ENCODE results near the gene RRBP1. TPM values are rescaled to one million over a fixed set of nuclear protein-coding genes. Genes with fewer than 3 reads are reported as not detected.

RRBP1 gene
- total RNA-seq, 1 donor from 2014 or later: 312 TPM

- H3K9me3 Mint-ChIP-seq (ENCODE audit: unreplicated experiment): no peaks in the 10 kb centered on the region
- H3K27ac Mint-ChIP-seq (ENCODE audit: unreplicated experiment): peak overlapping the region; percentile 57
- no peak overlapping the region for H3K4me3 Mint-ChIP-seq (ENCODE audit: unreplicated experiment)
- TF ChIP-seq CTCF (IDR thresholded peaks at IDR 0.05): no peak
- H3K36me3 Mint-ChIP-seq (ENCODE audit: unreplicated experiment): peaks cover 18% of the 10 kb centered on the region
- H3K27me3 Mint-ChIP-seq (ENCODE audit: unreplicated experiment): no peaks in the 10 kb centered on the region
- DNase-seq (ENCODE audit: extremely low spot score, unreplicated experiment): no peak
- peaks cover 77% of the 10 kb centered on the region for H3K4me1 Mint-ChIP-seq (ENCODE audit: unreplicated experiment)
These were observed 97.4 kb downstream of the RRBP1 start for GRCh38 chr20:17584689-17585088.

GRCh38 chr20:17583126-17583525 is 98.9 kb downstream of the RRBP1 start:
- Mint-ChIP-seq H3K27ac (ENCODE audit: unreplicated experiment) (peak overlapping the region; percentile 28), H3K4me1 (ENCODE audit: unreplicated experiment) (peaks cover 76% of the 10 kb centered on the region), H3K9me3 (ENCODE audit: unreplicated experiment) (no peaks in the 10 kb centered on the region), H3K4me3 (ENCODE audit: unreplicated experiment) (no peak overlapping the region), H3K36me3 (ENCODE audit: unreplicated experiment) (peaks cover 18% of the 10 kb centered on the region), H3K27me3 (ENCODE audit: unreplicated experiment) (no peaks in the 10 kb centered on the region)
- no peak for DNase-seq (ENCODE audit: extremely low spot score, unreplicated experiment)
- no peak for TF ChIP-seq CTCF (IDR thresholded peaks at IDR 0.05)

- Mint-ChIP-seq H3K27ac (ENCODE audit: unreplicated experiment) (peak overlapping the region; percentile 64), H3K4me1 (ENCODE audit: unreplicated experiment) (peaks cover 69% of the 10 kb centered on the region), H3K9me3 (ENCODE audit: unreplicated experiment) (no peaks in the 10 kb centered on the region), H3K4me3 (ENCODE audit: unreplicated experiment) (no peak overlapping the region), H3K36me3 (ENCODE audit: unreplicated experiment) (peaks cover 15% of the 10 kb centered on the region), H3K27me3 (ENCODE audit: unreplicated experiment) (no peaks in the 10 kb centered on the region)
- DNase-seq (ENCODE audit: extremely low spot score, unreplicated experiment): no peak
- TF ChIP-seq CTCF (IDR thresholded peaks at IDR 0.05): no peak
These were observed 101.1 kb downstream of the RRBP1 start for GRCh38 chr20:17580895-17581294.

- H3K27ac Mint-ChIP-seq (ENCODE audit: unreplicated experiment): peak overlapping the region; percentile 52
- H3K9me3 Mint-ChIP-seq (ENCODE audit: unreplicated experiment): no peaks in the 10 kb centered on the region
- TF ChIP-seq CTCF (IDR thresholded peaks at IDR 0.05): no peak
- H3K27me3 Mint-ChIP-seq (ENCODE audit: unreplicated experiment): no peaks in the 10 kb centered on the region
- no peak overlapping the region for H3K4me3 Mint-ChIP-seq (ENCODE audit: unreplicated experiment)
- H3K36me3 Mint-ChIP-seq (ENCODE audit: unreplicated experiment): peaks cover 15% of the 10 kb centered on the region
- no peak for DNase-seq (ENCODE audit: extremely low spot score, unreplicated experiment)
- peaks cover 71% of the 10 kb centered on the region for H3K4me1 Mint-ChIP-seq (ENCODE audit: unreplicated experiment)
These were observed 102.5 kb downstream of the RRBP1 start for GRCh38 chr20:17579369-17580039.

GRCh38 chr20:17576215-17576614 is 105.8 kb downstream of the RRBP1 start:
- H3K36me3 Mint-ChIP-seq (ENCODE audit: unreplicated experiment): peaks cover 13% of the 10 kb centered on the region
- H3K27ac Mint-ChIP-seq (ENCODE audit: unreplicated experiment): peak overlapping the region; percentile 52
- peaks cover 82% of the 10 kb centered on the region for H3K4me1 Mint-ChIP-seq (ENCODE audit: unreplicated experiment)
- H3K4me3 Mint-ChIP-seq (ENCODE audit: unreplicated experiment): no peak overlapping the region
- H3K9me3 Mint-ChIP-seq (ENCODE audit: unreplicated experiment): no peaks in the 10 kb centered on the region
- no peak for DNase-seq (ENCODE audit: extremely low spot score, unreplicated experiment)
- no peaks in the 10 kb centered on the region for H3K27me3 Mint-ChIP-seq (ENCODE audit: unreplicated experiment)
- no peak for TF ChIP-seq CTCF (IDR thresholded peaks at IDR 0.05)
